Measurements from ENCODE around the gene NR2E3. TPM values are rescaled to one million over a fixed set of nuclear protein-coding genes. Genes with fewer than 3 reads are reported as not detected.

NR2E3 gene
- total and polyA plus RNA-seq, 7 donors, result 0.14 to 5.4 (median 0.47) TPM; not detected in 4

DNA sequence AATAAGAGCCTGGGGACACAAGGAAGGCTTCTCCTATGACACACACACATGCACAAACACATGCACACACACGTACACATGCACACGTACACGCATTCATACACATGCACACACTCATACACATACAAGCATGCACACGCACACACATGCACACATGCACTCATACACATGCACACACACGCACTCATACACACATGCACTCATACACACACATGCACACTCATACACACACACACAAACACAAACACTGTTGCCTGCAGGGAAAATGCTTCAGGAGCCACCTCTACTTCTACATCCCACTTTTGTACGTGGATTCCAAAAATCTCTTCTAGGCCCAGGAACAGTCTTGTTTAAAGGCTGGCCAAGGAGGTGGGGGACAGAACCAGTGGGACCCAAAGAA, 20.7 kb upstream of the NR2E3 start:
- H3K4me3 ChIP-seq, result no peak overlapping the region
- 88 to 90% methylated on average over 6 of the region's 6 CpGs for WGBS, 2 donors
- no peak for DNase-seq

GRCh38 chr15:71790081-71790480, 20.3 kb upstream of the NR2E3 start:
- DNase-seq, result peak; percentile 20
- Histone ChIP-seq H3K4me3 (no peak overlapping the region), H3K4me1 (no peaks in the 10 kb centered on the region), H3K9me3 (no peaks in the 10 kb centered on the region), H3K36me3 (no peaks in the 10 kb centered on the region), H3K27ac (no peak overlapping the region), H3K27me3 (no peaks in the 10 kb centered on the region)
- intact Hi-C loops (cut with DNase I), result no loop called here
- TF ChIP-seq, protein P1, sequence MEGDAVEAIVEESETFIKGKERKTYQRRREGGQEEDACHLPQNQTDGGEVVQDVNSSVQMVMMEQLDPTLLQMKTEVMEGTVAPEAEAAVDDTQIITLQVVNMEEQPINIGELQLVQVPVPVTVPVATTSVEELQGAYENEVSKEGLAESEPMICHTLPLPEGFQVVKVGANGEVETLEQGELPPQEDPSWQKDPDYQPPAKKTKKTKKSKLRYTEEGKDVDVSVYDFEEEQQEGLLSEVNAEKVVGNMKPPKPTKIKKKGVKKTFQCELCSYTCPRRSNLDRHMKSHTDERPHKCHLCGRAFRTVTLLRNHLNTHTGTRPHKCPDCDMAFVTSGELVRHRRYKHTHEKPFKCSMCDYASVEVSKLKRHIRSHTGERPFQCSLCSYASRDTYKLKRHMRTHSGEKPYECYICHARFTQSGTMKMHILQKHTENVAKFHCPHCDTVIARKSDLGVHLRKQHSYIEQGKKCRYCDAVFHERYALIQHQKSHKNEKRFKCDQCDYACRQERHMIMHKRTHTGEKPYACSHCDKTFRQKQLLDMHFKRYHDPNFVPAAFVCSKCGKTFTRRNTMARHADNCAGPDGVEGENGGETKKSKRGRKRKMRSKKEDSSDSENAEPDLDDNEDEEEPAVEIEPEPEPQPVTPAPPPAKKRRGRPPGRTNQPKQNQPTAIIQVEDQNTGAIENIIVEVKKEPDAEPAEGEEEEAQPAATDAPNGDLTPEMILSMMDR (IDR thresholded peaks at IDR 0.05), result no peak
- TF ChIP-seq POLR2A (IDR thresholded peaks at IDR 0.05) (no peak), POLR2AphosphoS5 (IDR thresholded peaks at IDR 0.05) (no peak), EP300 (IDR thresholded peaks at IDR 0.05) (no peak)
- WGBS, 2 donors, result 53 to 77% methylated on average over 10 of the region's 10 CpGs

More for the DNA sequence above, 20.7 kb upstream of the NR2E3 start:
- no peaks in the 10 kb centered on the region for H3K36me3 ChIP-seq
- intact Hi-C loops (cut with DNase I), result no loop called here
- H3K4me1 ChIP-seq, result no peaks in the 10 kb centered on the region
- no peaks in the 10 kb centered on the region for H3K27me3 ChIP-seq
- no peak overlapping the region for H3K27ac ChIP-seq
- no peaks in the 10 kb centered on the region for H3K9me3 ChIP-seq
- TF ChIP-seq, protein P1 (IDR thresholded peaks at IDR 0.05), result no peak
- TF ChIP-seq POLR2AphosphoS5 (IDR thresholded peaks at IDR 0.05), result no peak
- TF ChIP-seq POLR2A (IDR thresholded peaks at IDR 0.05), result no peak
- no peak for TF ChIP-seq EP300 (IDR thresholded peaks at IDR 0.05)

DNA sequence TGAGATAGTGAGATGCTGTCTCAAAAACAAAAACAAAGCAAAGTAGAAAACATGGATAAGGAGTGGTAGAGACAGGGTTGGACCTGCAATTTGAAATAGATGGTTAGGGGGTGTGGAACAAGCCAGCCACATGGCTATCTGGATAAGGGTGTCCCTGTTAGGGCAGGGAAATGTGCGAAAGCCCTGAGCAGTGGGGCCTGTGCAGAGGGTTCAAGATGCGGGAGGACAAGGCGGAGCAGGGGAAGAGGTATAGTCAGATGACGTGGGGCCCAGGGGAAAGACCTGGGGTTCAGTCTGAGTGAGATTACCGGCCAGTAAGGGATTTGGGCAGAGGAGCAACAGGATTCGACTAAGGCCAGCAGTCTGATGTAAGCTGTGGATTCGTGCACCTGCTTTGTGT, 18.4 kb upstream of the NR2E3 start:
- no peaks in the 10 kb centered on the region for H3K4me1 ChIP-seq
- H3K36me3 ChIP-seq, result no peaks in the 10 kb centered on the region
- H3K9me3 ChIP-seq, result no peaks in the 10 kb centered on the region
- DNase-seq, result peak; percentile 36
- intact Hi-C loops (cut with DNase I), result no loop called here
- no peaks in the 10 kb centered on the region for H3K27me3 ChIP-seq
- 95% methylated on average over 7 of the region's 7 CpGs for WGBS, 2 donors
- TF ChIP-seq, protein P1 (IDR thresholded peaks at IDR 0.05), result no peak
- TF ChIP-seq POLR2A (IDR thresholded peaks at IDR 0.05) (no peak), POLR2AphosphoS5 (IDR thresholded peaks at IDR 0.05) (no peak), EP300 (IDR thresholded peaks at IDR 0.05) (no peak)
- H3K4me3 ChIP-seq, result no peak overlapping the region
- H3K27ac ChIP-seq, result no peak overlapping the region

DNA sequence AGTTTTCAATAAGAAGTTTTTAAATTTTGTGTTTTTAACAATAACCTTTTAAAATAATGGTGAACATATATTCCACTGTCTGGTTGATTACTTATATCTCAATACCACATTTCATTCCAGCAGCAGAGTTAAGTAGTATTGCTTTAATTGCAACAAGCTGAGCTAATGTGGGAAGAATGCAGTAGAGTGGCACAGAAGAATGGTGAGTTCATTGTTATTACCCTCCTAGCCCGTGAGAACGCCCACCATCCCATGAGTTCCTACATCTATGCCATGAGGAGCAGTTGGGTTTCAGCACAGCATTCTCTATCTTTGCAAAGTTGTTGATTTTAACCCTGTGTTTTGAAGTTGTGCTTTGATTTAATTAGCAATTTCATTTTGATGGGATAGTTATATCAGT, 17.8 kb upstream of the NR2E3 start:
- intact Hi-C loops (cut with DNase I), result no loop called here
- DNase-seq, result no peak
- H3K4me1 ChIP-seq, result no peaks in the 10 kb centered on the region
- 51 to 73% methylated on average over 2 of the region's 2 CpGs for WGBS, 2 donors
- no peak overlapping the region for H3K4me3 ChIP-seq
- no peaks in the 10 kb centered on the region for H3K27me3 ChIP-seq
- no peak overlapping the region for H3K27ac ChIP-seq
- TF ChIP-seq POLR2A (IDR thresholded peaks at IDR 0.05) (no peak), POLR2AphosphoS5 (IDR thresholded peaks at IDR 0.05) (no peak)
- TF ChIP-seq, protein P1 (IDR thresholded peaks at IDR 0.05), result no peak
- no peaks in the 10 kb centered on the region for H3K9me3 ChIP-seq
- no peaks in the 10 kb centered on the region for H3K36me3 ChIP-seq

DNA sequence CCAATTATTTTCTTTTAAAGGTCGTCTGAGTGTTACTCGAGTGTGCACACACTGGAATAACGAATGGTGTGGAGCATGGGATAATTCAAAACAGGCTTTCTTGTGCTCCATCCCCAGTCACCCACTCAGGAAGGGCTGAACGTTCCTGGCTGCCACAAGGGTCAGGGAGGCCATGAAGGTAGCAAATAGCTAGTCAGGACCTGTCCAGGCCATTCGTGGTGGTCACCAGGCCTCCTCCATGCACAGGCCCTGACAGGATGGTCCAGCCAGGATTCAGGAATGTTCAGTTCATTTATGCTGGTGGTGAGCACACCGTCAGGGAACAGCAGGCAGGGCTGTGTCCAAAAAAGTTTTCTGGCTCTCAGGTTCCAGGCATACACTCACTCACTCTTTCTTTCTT, 11.7 kb upstream of the NR2E3 start:
- Histone ChIP-seq H3K27me3 (peaks cover 0 to 9% (median 0%) of the 10 kb centered on the region in 3 donors), H3K27ac (no peak overlapping the region), H3K4me1 (no peaks in the 10 kb centered on the region), H3K9me3 (no peaks in the 10 kb centered on the region), H3K4me3 (no peak overlapping the region), H3K36me3 (no peaks in the 10 kb centered on the region)
- 88 to 89% methylated on average over 6 of the region's 6 CpGs for WGBS, 2 donors
- intact Hi-C loops (cut with DNase I), result no loop called here
- DNase-seq, result no peak
- TF ChIP-seq POLR2AphosphoS5 (IDR thresholded peaks at IDR 0.05) (no peak), EP300 (IDR thresholded peaks at IDR 0.05) (no peak), POLR2A (IDR thresholded peaks at IDR 0.05) (no peak)
- TF ChIP-seq, protein P1 (IDR thresholded peaks at IDR 0.05), result no peak

Measured in sigmoid colon (tissue), 7 donors.